HG03442 (cell line): ENCODE results near the gene RBMS1.
"Not testable (repeated sequence)": the region's sequence is repeated elsewhere in the genome, so short reads cannot be mapped to it uniquely, and the experiment has no call there.

Experiments used
- ATAC-seq: cut with Tn5 transposase; IDR thresholded peaks from one replicate; pipeline ENCODE4 v1.9.1; 2021; ENCODE audit warnings: mild to moderate bottlenecking, moderate library complexity; ENCODE audit not compliant: unreplicated experiment

Gene RBMS1

DNA sequence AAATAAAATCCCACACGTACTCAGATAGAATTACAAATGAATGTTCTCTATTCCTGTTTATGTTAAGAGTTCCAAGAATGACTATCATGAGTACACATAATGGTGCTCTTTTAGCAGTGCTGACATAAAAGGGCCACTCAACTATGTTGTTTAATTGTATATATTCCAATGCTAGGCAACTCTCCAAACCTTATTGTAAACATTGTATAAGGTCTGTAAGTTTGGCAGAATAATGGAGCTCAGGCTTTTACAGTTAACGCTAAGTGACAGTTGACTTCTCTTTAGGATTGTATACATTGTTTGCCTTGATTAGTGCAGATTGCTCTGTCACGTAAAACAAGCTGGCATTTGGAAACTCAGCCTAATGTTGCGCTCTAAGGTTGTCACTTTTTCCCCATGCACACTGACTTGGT lies 20.8 kb downstream of the RBMS1 start:
- no peak for ATAC-seq

DNA sequence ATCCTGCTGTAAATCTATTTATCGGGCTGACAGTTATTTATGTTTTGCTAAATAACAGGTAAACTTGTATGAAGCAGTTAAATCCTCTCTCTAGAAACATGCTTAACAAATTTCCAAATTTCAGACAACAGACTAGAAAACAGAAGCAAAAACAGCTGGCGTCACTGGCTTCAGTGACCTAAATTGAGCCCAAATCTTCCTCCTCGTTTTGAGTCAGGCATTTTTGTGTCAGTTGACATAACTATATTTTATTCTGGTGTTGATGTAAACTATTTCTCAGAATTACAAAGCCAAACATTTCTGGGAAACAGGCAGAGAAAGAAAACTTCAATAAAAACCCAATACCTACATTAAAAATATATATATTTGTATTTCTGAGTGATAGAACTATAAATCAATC lies 21.7 kb downstream of the RBMS1 start:
- ATAC-seq: no peak

DNA sequence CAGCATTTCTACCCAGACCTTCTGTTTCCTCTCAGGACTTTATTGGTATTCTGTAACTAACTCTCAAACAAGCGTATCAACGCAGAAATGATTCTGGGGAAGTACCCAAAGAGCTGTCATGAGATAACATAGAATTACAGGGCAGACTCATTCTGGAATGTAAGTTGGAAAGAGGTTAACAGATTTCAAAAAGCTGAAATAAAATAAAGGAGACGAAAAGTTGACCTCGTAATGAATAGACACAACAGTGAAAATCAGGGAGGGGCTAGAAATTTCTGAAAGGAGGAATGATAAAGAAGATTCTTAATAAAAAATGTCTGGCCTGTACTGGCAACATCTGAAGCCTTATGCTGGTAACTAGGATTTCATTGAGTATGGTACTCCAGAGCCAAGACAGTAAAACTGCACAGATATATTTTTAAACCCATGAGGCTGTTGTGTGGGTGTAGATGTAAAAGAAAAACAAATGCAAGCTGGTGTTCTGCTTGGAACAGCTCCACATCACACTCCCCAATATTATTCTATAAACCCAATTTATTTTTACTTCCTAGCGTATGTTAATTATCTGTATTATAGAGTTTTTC lies 23.9 kb downstream of the RBMS1 start:
- ATAC-seq: no peak

DNA sequence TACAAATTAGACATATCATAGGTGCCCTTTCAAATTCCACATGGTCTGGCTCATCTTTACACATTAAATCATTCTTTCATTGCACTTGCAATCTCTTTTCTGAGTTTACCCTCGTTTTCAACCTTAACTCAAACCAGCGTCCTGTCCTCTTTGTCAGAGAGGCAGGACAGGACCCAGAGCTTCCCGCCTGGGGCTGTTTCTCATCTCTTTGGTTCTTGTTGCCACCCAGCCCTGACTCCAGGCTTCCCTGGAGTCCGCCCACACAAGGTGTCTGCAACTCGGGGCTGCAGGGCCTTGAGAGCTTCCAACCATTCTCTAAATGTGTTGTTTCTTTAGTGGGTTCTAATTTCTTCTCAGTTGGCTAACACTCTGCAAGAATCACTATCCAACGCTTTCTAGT lies 24.4 kb downstream of the RBMS1 start:
- ATAC-seq: no peak

DNA sequence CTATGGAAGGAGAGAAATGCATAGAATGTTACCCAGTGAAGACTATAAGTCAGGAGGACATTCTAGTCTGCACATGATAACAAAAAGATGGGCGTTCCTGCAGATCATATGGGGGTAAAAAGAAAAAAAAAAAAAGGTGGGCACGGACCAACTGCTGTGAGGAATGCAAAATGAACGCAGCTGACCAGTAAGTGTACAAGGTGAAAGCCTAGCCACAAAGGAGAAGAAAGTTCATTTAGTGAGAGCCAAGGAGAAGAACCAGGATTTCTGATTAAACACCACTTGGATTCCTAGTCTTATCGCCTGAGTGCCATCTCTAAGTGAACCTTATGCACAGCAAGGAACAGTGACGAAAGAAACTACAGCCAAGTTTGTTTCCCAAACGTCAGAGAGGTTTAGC lies 26.5 kb downstream of the RBMS1 start:
- no peak for ATAC-seq

DNA sequence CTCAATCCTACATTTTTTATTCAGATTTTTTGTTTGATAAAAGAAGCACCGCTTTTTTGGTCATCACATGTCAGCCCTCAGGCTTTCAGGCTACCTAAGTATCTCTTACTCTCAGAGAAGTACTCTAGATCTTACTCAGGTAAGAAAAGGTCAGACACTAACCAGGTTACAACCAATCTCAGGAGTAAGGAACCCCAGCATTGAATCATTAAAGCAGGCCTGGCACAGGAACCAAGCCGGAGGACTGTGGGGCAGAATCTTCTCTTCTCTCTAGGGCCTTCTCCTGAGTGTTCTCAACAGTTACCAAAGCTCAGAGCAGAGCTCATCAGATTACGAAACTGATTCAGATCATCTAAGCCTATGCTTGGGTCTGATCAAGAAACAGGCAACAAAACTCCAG lies 28.2 kb downstream of the RBMS1 start:
- no peak for ATAC-seq

DNA sequence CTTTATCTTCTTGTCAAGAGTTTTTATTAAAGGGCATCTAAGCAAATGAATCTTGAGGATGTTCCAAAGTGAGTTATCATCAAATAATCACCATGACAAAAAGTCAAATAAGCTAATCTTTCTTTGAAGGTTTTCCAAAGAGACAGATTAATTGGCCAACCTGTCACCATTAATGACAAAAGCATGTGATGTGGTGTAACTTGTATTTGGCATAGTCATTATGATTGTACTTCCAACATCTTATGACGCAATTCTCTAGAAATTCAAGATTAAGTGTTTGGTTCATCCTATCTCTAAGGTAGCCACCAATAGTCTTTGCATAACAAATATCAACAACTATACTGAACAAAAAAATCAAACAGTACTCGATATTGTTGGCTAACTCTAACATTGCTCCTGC lies 28.6 kb downstream of the RBMS1 start:
- ATAC-seq: no peak

DNA sequence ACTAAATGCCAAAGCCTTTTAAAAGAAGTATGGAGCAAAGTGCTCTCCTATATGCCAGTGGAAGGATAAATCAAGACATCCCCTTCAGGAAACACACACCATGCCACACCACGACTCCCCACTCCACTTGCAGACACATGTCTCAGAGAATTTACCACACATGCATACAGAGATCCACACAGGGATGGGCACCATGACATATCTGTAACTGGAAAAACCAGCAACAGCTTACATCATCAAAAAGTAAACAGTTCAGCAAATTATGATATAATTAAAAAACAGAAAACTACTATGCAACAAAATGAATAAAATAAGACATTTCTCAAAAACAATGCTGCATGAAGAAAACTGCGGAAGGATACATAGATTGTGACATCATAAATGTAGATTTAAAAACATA lies 29.6 kb downstream of the RBMS1 start:
- ATAC-seq: no peak

DNA sequence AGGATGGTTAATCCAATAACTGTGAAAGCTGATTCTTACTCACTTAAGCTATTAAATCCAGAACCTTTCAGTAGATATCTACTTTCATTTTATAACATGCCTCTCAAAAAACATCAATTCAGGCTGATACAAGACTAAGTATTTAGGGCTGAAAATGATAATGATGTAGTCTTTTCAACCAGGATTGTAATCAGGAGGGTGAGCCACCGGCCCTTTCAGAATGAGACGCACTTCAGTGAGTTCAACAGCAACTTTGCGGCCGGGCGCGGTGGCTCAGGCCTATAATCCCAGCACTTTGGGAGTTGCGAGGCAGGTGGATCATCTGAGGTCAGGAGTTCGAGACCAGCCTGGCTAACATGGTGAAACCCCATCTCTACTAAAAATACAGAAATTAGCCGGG lies 30.4 kb downstream of the RBMS1 start:
- no peak for ATAC-seq

DNA sequence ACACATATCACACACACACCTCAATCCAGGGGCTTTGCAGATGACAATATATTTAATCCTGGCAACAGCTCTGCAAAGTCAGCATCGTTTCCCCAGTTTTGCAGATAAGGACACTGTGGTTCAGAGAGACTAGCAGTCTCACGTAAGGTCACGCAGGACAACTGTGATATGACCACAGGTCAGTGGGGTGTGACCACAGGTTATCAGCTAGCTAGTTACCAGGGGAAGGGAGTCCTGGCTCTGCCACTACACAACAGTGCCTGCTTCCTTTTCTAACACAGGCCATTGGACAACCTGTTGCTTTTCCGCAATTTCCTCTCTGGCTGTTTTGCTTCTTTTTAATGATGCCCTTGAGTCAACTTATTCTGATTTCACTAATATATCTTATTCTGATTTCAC lies 33.3 kb downstream of the RBMS1 start:
- no peak for ATAC-seq

DNA sequence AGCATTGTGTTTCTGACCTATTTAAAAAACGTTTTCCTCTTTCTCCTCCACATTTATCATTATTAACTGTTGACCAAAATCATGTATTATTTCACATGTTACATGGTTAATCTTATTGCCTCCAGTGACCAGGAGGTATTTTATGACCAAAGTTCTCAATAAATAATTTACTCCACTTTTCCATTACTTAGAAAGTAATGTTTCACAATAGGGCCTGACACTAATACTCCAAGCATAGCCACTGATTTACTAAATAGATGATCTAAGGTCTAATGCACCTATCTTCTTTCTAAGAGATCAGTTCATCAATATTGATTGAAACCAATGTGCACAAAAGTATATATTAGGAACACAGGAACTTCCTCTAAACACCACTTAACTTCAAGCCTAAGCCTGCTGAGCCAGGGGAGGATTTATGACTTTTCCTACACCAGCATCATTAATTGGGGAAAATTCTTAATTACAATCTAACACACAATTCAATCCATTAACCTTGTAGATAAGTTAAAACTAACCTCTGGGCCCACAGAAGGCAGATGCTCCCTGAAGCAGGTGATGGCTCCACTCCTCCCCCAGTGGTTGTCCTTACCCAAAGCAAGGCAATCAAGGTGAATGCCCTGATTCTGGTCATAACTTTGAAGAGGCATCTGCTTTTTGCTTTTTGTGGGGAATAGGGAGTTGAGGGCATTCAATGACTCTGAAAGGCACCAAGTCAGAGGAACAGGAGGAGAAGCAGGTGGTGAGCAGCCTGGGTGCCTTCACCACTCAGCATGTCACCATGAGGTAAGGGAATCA lies 33.9 kb downstream of the RBMS1 start:
- no peak for ATAC-seq

DNA sequence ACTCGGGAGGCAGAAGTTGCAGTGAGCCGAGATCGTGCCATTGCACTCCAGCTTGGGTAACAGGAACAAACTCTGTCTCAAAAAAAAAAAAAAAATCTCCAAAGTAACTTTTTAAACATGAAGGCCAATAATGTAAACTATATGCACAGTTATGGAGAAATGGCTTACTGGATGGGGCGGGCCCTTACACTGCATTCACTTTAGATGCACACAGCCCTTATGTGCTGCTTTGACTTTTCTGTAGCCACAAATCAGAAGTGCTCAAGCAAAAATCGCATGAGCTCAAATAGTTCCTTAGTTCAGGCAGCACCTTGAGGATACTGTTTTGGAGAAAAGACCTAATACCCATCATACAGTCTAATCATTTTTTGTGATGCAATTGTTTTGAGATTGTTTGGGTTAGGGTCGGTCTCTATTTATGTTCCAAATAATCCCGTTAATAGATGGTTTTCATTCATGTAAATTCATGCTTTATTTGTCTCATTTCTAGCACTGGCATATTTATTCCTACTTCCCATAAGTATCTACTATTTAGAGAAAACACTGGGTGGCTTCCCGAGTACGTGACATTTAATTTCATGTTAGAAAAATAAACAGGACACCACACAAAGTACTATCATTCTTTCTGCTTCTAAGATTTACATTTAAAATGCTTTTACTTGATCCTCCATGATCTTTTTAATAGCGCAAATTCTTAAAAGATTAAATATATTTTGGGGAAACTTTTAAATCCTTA lies 34.7 kb downstream of the RBMS1 start:
- no peak for ATAC-seq

DNA sequence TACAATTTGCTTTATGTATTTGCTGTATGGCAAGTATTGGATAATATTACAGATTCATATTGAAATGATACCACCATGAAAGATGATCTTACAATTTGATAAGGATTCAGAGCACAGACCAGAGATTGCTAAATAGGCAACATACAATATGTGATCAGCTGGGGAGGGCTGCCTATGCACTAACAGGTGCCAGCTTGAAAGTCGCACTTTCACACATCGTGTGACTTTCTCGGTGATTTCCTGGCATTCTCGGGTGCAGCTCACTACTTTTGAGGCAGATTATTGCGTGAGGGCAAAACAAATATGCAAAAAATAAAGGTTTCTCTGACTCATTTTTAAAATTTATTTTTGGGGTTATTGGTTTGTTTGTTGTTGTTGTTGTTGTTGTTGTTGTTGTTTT lies 36.0 kb downstream of the RBMS1 start:
- peak; percentile 64 for ATAC-seq

DNA sequence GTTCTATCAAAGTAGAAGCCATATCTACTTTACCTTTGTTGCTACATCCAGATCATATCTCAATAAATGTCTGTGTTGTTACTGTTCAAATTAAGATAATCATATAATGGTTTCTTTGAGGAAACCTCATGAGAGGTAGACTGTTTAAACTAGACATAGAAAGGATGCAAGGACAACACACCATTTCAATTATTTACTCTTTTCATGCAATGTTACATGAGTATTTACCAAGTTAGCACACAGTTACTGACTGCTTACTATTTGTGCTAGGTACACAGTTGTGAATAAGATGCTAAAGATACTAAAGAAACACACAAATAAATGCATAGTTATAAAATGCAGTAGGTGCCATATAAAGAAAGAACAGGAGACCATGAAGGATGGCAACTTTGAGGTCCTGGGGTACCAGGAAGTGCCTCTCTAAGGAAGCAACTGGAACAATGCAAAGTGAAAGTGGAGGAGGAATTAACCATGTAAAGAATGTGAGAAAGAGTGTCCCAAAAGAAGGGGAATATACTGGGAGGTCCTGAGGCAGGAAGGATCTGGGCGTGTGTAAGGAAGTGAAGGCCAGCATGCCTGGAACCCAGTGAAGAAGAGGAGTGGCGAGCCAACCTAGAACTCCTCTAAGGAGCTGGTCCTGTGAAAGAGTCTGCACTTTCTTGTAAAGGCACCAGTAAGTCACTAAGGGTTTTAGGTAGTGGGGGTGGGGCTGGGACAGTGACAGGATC lies 39.4 kb downstream of the RBMS1 start:
- ATAC-seq: no peak

DNA sequence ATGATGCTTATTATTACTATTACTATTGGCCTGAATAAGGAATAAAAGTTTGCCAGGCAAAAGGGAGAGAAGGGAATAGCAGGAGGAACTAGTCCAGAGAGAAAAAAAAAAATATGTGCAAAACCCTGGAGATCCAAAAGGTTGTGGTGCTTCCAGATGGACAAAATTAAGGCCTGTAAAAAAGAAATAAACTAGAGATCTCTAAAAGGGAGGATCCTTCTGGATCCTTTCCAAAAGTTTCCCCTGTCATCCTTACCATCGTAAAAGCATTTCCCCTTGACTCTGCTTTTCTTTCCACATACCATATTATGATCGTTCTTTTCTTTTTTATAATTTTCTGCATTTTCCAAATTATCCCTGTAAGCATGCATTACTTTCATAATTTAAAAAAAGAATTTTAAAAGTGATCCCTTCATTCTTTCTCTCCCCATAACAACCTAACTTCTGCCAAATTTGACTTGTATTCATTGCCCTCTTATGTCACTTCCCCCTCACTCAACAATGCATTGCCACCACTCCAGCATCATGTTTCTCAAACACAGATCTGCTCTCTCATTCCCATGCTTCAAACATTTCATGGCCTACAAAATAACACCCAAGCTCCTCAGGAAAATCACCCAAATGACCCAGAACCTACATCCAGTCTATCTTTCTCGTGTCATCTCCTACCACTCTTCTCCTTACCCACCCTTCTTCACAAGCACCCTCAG lies 40.3 kb downstream of the RBMS1 start:
- no peak for ATAC-seq

DNA sequence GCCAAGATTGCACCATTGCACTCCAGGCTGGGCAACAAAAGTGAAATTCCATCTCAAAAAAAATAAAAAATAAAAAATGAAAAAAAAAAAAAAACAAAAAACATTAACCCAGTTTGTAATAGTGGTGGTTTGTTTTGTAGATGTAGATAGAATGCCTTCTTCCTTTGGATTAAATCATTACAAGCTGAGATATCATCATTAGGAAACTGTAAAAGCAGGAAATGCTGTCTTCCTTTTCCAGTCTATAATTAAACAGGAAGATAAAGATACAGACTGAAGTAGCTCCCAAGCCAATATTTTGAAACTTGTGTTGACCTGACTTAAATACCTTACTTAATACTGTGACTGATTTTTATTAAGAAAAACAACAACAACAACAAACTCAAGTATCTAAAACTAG lies 43.1 kb downstream of the RBMS1 start:
- no peak for ATAC-seq

DNA sequence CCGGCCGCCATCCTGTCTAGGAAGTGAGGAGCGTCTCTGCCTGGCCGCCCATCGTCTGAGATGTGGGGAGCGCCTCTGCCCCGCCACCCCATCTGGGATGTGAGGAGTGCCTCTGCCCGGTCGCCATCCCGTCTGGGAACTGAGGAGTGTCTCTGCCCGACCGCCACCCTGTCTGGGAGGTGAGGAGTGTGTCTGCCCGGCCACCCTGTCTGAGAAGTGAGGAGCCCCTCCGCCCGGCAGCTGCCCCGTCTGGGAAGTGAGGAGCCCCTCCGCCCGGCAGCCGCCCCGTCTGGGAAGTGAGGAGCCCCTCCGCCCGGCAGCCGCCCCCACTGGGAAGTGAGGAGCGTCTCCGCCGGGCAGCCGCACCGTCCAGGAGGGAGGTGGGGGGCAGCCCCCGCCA lies 44.8 kb downstream of the RBMS1 start:
- ATAC-seq: not testable (repeated sequence)

DNA sequence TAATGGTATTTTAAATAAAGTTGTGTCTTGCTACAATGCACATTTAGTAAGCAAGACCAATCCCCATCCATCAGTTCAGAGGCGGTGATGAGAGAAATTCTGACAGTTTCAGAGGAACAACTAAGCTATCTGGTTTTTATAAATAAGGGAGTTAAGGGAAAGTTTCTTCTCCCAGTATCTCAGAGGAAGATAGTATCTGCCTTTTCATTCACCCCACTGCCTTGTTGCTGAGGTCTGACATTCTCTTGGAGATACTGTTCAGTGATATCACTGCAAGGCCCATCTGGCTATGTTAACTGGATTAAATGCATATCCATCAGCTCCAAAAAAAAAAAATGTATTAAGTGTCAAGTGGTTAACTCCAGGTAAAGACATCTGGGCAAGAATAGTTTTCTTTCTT lies 47.9 kb downstream of the RBMS1 start:
- ATAC-seq: no peak

DNA sequence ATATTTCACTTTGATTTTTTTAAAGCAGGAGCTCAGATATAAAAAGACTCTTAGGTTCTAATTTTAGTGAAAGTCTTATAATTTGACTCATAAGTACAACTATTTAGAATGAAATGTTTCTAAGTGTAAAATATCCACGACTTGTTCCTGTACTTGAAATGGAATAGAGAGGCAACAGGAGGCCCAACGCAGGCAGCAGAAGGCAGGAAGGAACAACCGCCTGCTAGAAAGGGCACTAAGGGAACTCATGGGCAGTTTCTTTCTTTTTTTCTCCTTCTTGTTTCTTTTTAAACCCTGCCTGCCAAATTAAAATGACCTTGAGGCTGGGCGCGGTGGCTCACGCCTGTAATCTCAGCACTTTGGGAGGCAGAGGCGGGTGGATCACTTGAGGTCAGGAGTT lies 51.0 kb downstream of the RBMS1 start:
- no peak for ATAC-seq

DNA sequence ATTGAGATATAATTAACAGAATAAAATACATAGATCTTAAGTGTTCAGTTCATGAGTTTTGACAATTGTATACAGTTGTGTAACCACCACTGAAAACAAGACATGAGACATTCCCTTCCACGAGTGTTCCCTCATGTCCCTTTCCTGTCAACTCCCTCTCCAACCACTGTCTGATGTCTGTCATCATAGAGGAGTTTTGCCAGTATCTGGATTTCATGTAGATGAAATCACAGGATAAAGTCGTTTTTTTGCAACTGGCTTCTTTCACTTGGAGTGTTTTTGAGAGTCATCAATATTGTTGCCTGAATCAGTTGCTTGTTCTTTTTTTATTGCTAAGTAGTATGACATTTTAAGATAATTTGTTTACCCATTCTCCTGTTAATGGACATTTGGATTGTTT lies 52.7 kb downstream of the RBMS1 start:
- ATAC-seq: no peak

DNA sequence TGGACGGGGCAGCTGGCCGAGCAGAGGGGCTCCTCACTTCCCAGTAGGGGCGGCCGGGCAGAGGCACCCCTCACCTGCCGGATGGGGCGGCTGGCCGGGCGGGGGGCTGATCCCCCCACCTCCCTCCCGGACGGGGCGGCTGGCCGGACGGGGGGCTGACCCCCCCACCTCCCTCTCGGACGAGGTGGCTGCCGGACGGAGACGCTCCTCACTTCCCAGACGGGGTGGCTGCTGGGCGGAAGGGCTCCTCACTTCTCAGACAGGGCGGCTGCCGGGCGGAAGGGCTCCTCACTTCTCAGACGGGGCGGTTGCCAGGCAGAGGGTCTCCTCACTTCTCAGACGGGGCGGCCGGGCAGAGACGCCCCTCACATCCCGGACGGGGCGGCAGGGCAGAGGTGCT lies 54.6 kb downstream of the RBMS1 start:
- ATAC-seq: not testable (repeated sequence)
